ENCODE results near the gene MYO9A. TPM values are rescaled to one million over a fixed set of nuclear protein-coding genes. Genes with fewer than 3 reads are reported as not detected.

Gene MYO9A
- total RNA-seq, 4 donors from 2014 or later: 88.5 to 183 (median 115) TPM

- no peaks in the 10 kb centered on the region for H3K9me3 ChIP-seq
- H3K36me3 ChIP-seq: no peaks in the 10 kb centered on the region
- no peaks in the 10 kb centered on the region for H3K27me3 ChIP-seq
- 80 to 81% methylated on average over 18 to 26 of the region's 38 CpGs for WGBS, 2 donors
- intact Hi-C loops (cut with DNase I): no loop called here
- TF ChIP-seq CTCF (IDR thresholded peaks at IDR 0.05): no peak
- no peak for TF ChIP-seq POLR2A (IDR thresholded peaks at IDR 0.05)
- H3K27ac ChIP-seq: no peak overlapping the region
- no peak overlapping the region for H3K4me3 ChIP-seq (replicated peaks in 1 of 3)
- DNase-seq: no peak
- no peaks in the 10 kb centered on the region for H3K4me1 ChIP-seq
These were observed 305.9 kb downstream of the MYO9A start for GRCh38 chr15:71811752-71812735.

GRCh38 chr15:71811036-71811736, 306.8 kb downstream of the MYO9A start:
- H3K4me1 ChIP-seq: no peaks in the 10 kb centered on the region
- H3K9me3 ChIP-seq: no peaks in the 10 kb centered on the region
- intact Hi-C loops (cut with DNase I): no loop called here
- no peak overlapping the region for H3K27ac ChIP-seq
- H3K27me3 ChIP-seq: no peaks in the 10 kb centered on the region
- no peak for TF ChIP-seq CTCF (IDR thresholded peaks at IDR 0.05)
- no peak for TF ChIP-seq POLR2A (IDR thresholded peaks at IDR 0.05)
- H3K4me3 ChIP-seq (replicated peaks in 1 of 3): no peak overlapping the region
- H3K36me3 ChIP-seq: no peaks in the 10 kb centered on the region
- no peak for DNase-seq
- WGBS, 2 donors: 85 to 89% methylated on average over 19 to 25 of the region's 27 CpGs

GRCh38 chr15:71810256-71811035, 307.5 kb downstream of the MYO9A start, which contains the start of gene NR2E3:
Gene NR2E3, plus strand, starts transcription at chr15:71810554. Its CDS starts 190 bp downstream, at chr15:71810744.
- H3K4me3 ChIP-seq (replicated peaks in 1 of 3): no peak within 1 kb of the TSS
- H3K4me1 ChIP-seq: no peaks in the 10 kb centered on the region
- no peak for DNase-seq
- H3K27ac ChIP-seq: no peak within 1 kb of the TSS
- no peaks in the 10 kb centered on the region for H3K9me3 ChIP-seq
- intact Hi-C loops (cut with DNase I): no loop called here
- TF ChIP-seq CTCF (IDR thresholded peaks at IDR 0.05) (no peak), POLR2A (IDR thresholded peaks at IDR 0.05) (no peak)
- H3K36me3 ChIP-seq: no peaks in the 10 kb centered on the region
- H3K27me3 ChIP-seq: no peaks in the 10 kb centered on the region
- WGBS, 2 donors: 85 to 88% methylated on average over 13 to 16 of the region's 16 CpGs

- no peaks in the 10 kb centered on the region for H3K9me3 ChIP-seq
These were observed 308.6 kb downstream of the MYO9A start for GRCh38 chr15:71809346-71809745.

More at GRCh38 chr15:71809346-71809745, 308.6 kb downstream of the MYO9A start:
- no peaks in the 10 kb centered on the region for H3K27me3 ChIP-seq
- intact Hi-C loops (cut with DNase I): no loop called here
- H3K4me1 ChIP-seq: no peaks in the 10 kb centered on the region
- H3K4me3 ChIP-seq (replicated peaks in 1 of 3): no peak overlapping the region
- 65 to 73% methylated on average over 6 to 7 of the region's 8 CpGs for WGBS, 2 donors
- H3K27ac ChIP-seq: no peak overlapping the region
- H3K36me3 ChIP-seq: no peaks in the 10 kb centered on the region
- DNase-seq: no peak
- TF ChIP-seq POLR2A (IDR thresholded peaks at IDR 0.05) (no peak), CTCF (IDR thresholded peaks at IDR 0.05) (no peak)

Measured in thyroid gland (tissue), 4 donors.